ENCODE results near the gene IRX3.
A peak's percentile ranks its signal among the peaks of the same experiment; 100 is the strongest.
"Not testable (repeated sequence)": the region's sequence is repeated elsewhere in the genome, so short reads cannot be mapped to it uniquely, and the experiment has no call there.

IRX3 gene

DNA sequence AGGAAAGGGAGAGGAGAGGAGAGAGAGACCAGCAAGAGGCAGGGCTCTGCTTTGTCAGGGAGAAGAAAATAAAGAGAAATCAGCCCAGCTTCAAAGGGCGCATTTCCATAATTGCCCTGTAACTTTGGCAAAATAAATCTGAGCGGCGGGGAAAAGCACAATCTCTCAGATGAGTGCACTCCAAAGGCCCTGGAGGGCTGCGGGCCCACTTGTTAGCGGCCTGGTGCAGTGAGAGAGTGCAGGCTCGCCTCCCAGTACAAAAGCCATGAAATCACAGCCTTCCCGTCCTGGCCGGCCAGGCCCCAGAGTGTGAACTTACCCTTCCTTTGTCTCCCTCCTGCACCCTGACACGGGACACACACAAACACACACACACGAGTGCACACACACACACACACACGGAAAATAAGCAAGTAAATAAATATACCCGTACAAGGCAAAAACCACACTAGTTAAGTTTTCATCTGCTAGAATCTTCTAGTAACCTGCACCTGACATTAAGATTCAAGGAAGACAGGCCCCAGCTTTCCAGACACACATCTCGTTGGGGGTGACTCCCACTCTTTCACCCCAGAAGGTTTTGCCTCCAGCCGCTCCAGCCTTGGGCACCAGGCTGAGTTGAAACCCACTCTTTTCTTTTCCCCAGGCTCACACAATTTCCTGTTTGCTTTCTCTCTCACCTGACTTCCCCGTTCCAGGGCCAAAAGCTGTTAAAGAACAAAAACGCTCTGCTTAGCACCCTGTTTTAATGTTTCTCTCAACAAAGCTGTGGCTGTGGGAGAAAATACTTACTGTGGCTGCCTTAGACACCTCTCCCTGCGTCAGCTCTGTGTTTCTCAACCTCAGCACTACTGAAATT lies 8.5 kb downstream of the IRX3 start:
- no peak overlapping the region for H3K4me3 ChIP-seq (ENCODE audit: low read length)
- H3K27me3 ChIP-seq (ENCODE audit: insufficient read depth, low read length), result no peaks in the 10 kb centered on the region
- H3K4me1 ChIP-seq (ENCODE audit: insufficient read depth, low read length), result peaks cover 21% of the 10 kb centered on the region
- H3K9me3 ChIP-seq (ENCODE audit: low read length), result peaks cover 13% of the 10 kb centered on the region
- peaks cover 18% of the 10 kb centered on the region for H3K36me3 ChIP-seq (ENCODE audit: insufficient read depth, low read length)
- H2AFZ ChIP-seq (ENCODE audit: low read depth, low read length), result no peak overlapping the region

DNA sequence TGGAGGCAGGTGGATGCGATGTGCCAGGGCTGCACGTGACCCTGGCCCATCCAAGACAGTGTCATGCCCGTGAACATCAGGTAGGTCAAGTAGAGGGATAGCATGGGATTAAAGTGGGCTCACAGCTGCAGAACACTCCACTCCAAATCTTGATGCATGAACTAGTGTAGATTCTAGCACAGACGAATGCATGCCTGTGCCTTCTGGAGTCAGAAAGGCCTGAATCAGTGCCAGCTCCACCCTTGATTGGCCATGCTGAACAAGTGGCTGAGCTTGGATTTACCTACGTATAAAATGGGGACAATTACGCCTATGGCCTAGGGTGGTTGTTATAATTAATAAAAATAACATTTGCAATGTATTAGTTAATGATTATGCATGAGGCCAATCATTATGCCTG lies 10.6 kb downstream of the IRX3 start:
- Histone ChIP-seq H2AFZ (ENCODE audit: low read depth, low read length) (no peak overlapping the region), H3K27me3 (ENCODE audit: insufficient read depth, low read length) (no peaks in the 10 kb centered on the region)

DNA sequence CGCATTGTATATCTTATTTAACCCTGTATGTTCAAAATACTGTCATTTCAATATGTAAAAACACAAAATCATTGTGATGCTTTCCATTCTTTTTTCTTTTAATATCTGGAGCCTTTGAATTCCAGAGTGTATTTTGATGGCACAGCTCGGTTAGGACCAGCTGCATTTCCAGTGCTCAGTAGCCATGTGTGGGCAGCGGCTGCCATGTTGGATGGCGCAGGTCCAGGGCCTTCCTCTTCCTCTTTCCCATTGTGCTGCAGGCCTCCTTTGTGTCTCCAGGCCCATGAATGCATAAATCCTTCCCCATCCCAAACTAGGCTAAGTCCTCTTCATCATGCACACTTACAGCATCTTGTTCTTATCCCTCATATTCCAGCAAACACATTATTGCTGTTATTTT lies 13.0 kb downstream of the IRX3 start:
- no peak overlapping the region for H2AFZ ChIP-seq (ENCODE audit: low read depth, low read length)
- H3K27me3 ChIP-seq (ENCODE audit: insufficient read depth, low read length), result no peaks in the 10 kb centered on the region
- H3K4me3 ChIP-seq (ENCODE audit: low read length), result no peak overlapping the region
- no peaks in the 10 kb centered on the region for H3K9me3 ChIP-seq (ENCODE audit: low read length)
- peaks cover 24% of the 10 kb centered on the region for H3K4me1 ChIP-seq (ENCODE audit: insufficient read depth, low read length)
- H3K36me3 ChIP-seq (ENCODE audit: insufficient read depth, low read length), result no peaks in the 10 kb centered on the region

More for the DNA sequence above, 10.6 kb downstream of the IRX3 start:
- no peaks in the 10 kb centered on the region for H3K36me3 ChIP-seq (ENCODE audit: insufficient read depth, low read length)
- no peak overlapping the region for H3K4me3 ChIP-seq (ENCODE audit: low read length)
- H3K4me1 ChIP-seq (ENCODE audit: insufficient read depth, low read length), result peaks cover 20% of the 10 kb centered on the region
- no peaks in the 10 kb centered on the region for H3K9me3 ChIP-seq (ENCODE audit: low read length)

DNA sequence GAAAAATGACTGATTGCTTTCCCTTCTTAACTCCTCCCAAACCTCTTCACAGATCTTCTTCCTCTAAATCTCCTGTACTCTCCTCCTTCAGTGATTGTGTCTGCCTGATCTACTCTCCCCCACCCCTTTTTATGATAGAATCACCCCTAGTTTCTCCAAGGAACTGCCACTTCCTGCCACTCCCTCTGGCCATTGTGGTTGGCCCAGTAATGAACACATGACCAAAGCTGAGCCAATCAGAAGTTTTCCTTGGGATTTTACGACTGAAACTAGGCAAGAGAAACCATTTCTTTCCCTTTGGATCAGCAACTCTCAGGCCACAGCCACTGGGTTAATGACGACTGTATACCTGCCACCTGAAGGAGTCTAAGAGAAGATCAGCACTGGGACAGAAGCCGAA lies 15.9 kb downstream of the IRX3 start:
- peaks cover 15% of the 10 kb centered on the region for H3K4me1 ChIP-seq (ENCODE audit: insufficient read depth, low read length)
- H3K4me3 ChIP-seq (ENCODE audit: low read length), result no peak overlapping the region
- no peaks in the 10 kb centered on the region for H3K36me3 ChIP-seq (ENCODE audit: insufficient read depth, low read length)
- H2AFZ ChIP-seq (ENCODE audit: low read depth, low read length), result no peak overlapping the region
- H3K27me3 ChIP-seq (ENCODE audit: insufficient read depth, low read length), result no peaks in the 10 kb centered on the region
- H3K9me3 ChIP-seq (ENCODE audit: low read length), result no peaks in the 10 kb centered on the region

DNA sequence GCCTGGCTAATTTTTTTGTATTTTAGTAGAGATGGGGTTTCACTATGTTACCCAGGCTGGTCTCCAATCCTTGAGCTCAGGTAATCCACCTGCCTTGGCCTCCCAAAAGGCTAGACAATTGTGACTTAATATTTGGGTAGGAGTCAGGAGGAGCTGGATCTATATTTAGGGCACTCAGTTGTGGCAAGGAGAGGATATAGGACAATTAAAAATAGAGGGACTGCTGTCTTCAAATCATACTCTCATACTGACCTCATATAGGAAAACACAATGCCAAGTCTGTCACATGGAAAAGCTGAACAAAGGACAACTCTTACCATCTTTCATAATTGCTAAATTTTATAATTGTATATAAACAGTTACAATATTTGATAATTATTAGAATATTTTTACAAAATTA lies 17.1 kb downstream of the IRX3 start:
- no peaks in the 10 kb centered on the region for H3K27me3 ChIP-seq (ENCODE audit: insufficient read depth, low read length)
- H3K4me3 ChIP-seq (ENCODE audit: low read length), result no peak overlapping the region
- H3K4me1 ChIP-seq (ENCODE audit: insufficient read depth, low read length), result peaks cover 17% of the 10 kb centered on the region
- no peak overlapping the region for H2AFZ ChIP-seq (ENCODE audit: low read depth, low read length)
- no peaks in the 10 kb centered on the region for H3K9me3 ChIP-seq (ENCODE audit: low read length)
- H3K36me3 ChIP-seq (ENCODE audit: insufficient read depth, low read length), result no peaks in the 10 kb centered on the region

DNA sequence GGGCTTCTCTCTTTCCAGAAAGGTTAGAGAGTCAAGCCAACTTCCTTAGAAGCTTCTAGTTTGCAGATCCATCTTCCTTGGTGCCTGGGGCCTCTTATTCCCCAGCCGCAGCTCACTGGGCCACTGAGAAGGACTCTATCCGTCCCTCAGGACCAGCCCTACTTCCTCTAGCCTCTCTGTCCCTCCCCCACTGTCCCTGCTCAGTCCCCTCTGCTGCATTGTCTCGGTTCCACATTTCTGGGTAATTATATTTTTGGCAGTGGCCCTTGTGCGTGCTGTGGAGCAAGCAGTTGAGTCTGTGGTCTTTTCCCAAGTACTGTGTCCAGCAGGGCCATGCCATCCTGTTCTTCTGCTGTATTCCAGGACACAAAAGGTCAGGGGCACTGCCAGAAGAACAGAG lies 17.8 kb downstream of the IRX3 start:
- Histone ChIP-seq H3K27me3 (ENCODE audit: insufficient read depth, low read length) (no peaks in the 10 kb centered on the region), H3K4me1 (ENCODE audit: insufficient read depth, low read length) (peaks cover 17% of the 10 kb centered on the region), H3K4me3 (ENCODE audit: low read length) (no peak overlapping the region), H3K36me3 (ENCODE audit: insufficient read depth, low read length) (no peaks in the 10 kb centered on the region), H3K9me3 (ENCODE audit: low read length) (no peaks in the 10 kb centered on the region), H2AFZ (ENCODE audit: low read depth, low read length) (no peak overlapping the region)

DNA sequence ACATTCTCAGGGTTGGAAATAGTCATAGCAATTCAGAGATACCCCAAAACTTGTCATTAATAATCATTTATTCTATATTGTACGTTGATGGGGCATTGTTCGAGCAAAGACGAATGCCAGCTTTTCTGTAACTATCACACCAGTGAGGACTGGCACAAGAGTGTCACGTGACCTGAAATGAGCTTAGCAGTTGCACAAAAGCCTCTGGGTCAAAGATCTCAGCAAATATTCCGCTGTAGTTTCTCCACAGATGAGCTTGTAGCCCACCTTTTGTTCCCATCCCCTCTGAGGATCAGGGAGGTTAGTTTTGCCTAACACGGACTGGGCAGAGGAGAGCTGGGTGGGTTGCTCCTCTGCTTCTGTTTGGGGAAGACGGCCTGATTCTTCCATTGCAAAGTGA lies 18.2 kb downstream of the IRX3 start:
- Histone ChIP-seq H3K4me1 (ENCODE audit: insufficient read depth, low read length) (peaks cover 17% of the 10 kb centered on the region), H3K27me3 (ENCODE audit: insufficient read depth, low read length) (no peaks in the 10 kb centered on the region), H3K4me3 (ENCODE audit: low read length) (no peak overlapping the region), H2AFZ (ENCODE audit: low read depth, low read length) (no peak overlapping the region), H3K9me3 (ENCODE audit: low read length) (no peaks in the 10 kb centered on the region), H3K36me3 (ENCODE audit: insufficient read depth, low read length) (no peaks in the 10 kb centered on the region)

DNA sequence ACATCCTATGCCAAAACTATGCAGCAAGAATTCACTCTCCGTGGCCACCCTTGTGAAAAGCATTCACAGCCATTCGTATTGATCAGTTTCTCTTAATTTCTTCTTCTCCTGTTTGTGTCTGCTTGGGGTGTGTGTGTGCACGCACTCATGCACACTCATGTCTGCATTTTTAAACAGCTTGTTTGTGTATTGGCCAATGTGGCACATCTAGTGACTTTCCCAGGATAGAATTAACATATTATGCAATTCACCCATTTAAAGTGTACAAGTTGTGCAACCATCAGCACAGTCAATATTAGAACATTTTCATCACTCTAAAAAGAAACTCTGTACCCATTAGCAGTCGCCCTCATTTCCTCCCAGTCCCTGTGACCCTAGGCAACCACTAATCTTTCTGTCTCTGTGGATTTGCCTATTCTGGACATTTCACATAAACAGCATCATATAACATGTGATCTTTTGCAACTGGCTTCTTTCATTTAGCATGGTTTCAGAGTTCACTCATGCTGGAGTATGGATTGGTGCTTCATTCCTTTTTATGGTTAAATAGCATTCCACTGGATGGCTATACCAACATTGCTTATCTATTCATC lies 20.1 kb downstream of the IRX3 start:
- Histone ChIP-seq H3K9me3 (ENCODE audit: low read length) (no peaks in the 10 kb centered on the region), H3K4me1 (ENCODE audit: insufficient read depth, low read length) (peaks cover 17% of the 10 kb centered on the region), H2AFZ (ENCODE audit: low read depth, low read length) (no peak overlapping the region), H3K27me3 (ENCODE audit: insufficient read depth, low read length) (no peaks in the 10 kb centered on the region), H3K36me3 (ENCODE audit: insufficient read depth, low read length) (no peaks in the 10 kb centered on the region), H3K4me3 (ENCODE audit: low read length) (no peak overlapping the region)

DNA sequence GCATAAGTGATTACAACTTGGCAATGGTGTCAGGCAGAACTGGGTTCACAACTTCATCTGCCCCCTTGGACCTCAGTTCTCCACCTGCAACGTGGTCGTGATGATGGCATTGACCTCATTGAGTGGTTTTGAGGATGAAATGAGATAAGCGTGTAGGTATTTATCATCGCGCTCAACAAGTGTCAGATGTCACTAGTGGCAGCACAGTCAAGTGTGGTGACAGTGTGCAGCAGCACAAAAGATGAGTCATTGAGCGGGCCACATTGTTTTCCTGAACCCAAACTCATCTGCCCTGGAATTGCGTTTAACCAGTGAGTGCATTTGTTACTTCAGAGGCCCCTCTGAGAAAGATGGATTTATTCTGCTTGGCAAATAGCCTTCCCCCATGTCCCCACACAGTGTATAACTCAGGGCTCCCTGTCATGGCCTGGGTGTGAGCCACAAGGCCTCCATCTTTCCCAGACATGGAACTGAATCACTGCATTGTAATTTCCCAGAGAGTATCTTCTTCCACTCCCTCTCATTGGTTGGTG lies 20.9 kb downstream of the IRX3 start:
- H2AFZ ChIP-seq (ENCODE audit: low read depth, low read length), result peak overlapping the region; percentile 30
- peaks cover 17% of the 10 kb centered on the region for H3K4me1 ChIP-seq (ENCODE audit: insufficient read depth, low read length)
- no peak overlapping the region for H3K4me3 ChIP-seq (ENCODE audit: low read length)
- H3K36me3 ChIP-seq (ENCODE audit: insufficient read depth, low read length), result no peaks in the 10 kb centered on the region
- H3K27me3 ChIP-seq (ENCODE audit: insufficient read depth, low read length), result no peaks in the 10 kb centered on the region
- no peaks in the 10 kb centered on the region for H3K9me3 ChIP-seq (ENCODE audit: low read length)

DNA sequence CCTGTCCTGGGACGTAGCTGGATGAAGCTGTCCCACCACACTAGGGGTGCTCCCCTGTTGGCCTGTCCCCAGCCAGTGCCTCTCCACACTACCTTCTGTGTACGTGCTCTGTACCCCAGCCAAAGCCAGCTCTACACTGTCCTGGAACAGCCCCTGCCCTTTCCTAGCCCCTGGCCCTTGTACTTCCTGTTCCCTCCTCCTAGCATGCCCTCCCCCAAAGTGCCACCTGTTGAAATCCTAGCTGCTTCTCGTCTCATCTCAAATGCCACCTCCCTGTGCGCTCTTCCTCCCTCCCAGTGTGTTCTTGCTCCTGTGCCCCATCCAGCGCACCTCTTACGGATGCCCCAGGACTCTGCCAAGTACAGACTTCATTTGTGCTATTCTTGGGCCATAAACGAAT lies 33.5 kb downstream of the IRX3 start:
- no peaks in the 10 kb centered on the region for H3K4me1 ChIP-seq (ENCODE audit: insufficient read depth, low read length)
- H2AFZ ChIP-seq (ENCODE audit: low read depth, low read length), result no peak overlapping the region
- H3K9me3 ChIP-seq (ENCODE audit: low read length), result peaks cover 2% of the 10 kb centered on the region
- H3K36me3 ChIP-seq (ENCODE audit: insufficient read depth, low read length), result no peaks in the 10 kb centered on the region
- no peak overlapping the region for H3K4me3 ChIP-seq (ENCODE audit: low read length)
- no peaks in the 10 kb centered on the region for H3K27me3 ChIP-seq (ENCODE audit: insufficient read depth, low read length)

DNA sequence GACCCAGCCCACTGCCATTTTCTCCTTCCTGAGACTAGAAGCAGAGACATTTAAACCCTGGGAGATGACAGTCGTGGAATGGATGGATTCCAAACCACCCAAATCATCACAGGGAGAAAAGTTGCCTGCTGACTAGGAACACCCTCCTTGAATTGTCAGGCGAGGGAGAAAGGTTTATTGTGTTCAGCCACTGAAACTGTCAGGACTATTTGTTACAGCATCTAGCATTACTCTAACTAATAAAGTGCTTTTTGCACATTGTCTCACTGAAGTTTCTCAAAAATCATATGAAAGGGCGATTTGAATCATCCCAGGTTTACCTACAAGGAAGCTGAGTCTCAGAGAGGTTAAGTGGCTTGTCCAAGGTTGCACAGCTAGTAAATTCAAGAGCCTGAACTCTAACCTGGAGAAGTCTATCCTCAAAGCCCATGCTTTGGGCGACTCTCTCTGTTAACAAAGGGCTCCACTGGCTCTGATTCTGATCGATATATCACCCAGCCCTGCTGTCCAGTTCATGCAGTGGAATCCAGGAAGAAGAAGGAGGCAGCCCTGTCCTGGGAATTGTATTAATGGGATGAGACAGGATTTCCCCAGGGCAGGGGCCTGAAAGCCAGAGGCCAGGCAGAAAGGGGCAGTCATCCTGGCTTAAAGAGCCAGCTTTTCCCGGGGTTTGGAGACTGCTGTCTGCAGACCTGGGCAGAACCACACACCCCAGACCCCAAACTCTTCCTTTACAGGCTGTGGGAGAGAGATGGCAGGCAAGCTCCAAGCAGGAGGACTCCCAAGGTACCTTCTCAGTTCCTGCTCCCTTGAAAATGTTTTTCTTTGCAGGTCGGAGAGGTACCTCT lies 37.5 kb downstream of the IRX3 start:
- Histone ChIP-seq H2AFZ (ENCODE audit: low read depth, low read length) (no peak overlapping the region), H3K4me3 (ENCODE audit: low read length) (no peak overlapping the region), H3K4me1 (ENCODE audit: insufficient read depth, low read length) (no peaks in the 10 kb centered on the region), H3K36me3 (ENCODE audit: insufficient read depth, low read length) (no peaks in the 10 kb centered on the region), H3K27me3 (ENCODE audit: insufficient read depth, low read length) (no peaks in the 10 kb centered on the region), H3K9me3 (ENCODE audit: low read length) (peaks cover 2% of the 10 kb centered on the region)

DNA sequence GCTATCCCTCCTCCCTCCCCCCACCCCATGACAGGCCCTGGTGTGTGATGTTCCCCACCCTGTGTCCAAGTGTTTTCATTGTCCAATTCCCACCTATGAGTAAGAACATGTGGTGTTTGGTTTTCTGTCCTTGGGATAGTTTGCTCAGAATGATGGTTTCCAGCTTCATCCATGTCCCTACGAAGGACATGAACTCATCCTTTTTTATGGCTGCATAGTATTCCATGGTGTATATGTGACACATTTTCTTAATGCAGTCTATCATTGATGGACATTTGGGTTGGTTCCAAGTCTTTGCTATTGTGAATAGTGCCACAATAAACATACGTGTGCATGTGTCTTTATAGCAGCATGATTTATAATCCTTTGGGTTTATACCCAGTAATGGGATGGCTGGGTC lies 38.9 kb downstream of the IRX3 start:
- not testable (repeated sequence) for H3K4me1 ChIP-seq (ENCODE audit: insufficient read depth, low read length); H3K36me3 ChIP-seq (ENCODE audit: insufficient read depth, low read length); H3K9me3 ChIP-seq (ENCODE audit: low read length); H3K4me3 ChIP-seq (ENCODE audit: low read length); H3K27me3 ChIP-seq (ENCODE audit: insufficient read depth, low read length); H2AFZ ChIP-seq (ENCODE audit: low read depth, low read length)

DNA sequence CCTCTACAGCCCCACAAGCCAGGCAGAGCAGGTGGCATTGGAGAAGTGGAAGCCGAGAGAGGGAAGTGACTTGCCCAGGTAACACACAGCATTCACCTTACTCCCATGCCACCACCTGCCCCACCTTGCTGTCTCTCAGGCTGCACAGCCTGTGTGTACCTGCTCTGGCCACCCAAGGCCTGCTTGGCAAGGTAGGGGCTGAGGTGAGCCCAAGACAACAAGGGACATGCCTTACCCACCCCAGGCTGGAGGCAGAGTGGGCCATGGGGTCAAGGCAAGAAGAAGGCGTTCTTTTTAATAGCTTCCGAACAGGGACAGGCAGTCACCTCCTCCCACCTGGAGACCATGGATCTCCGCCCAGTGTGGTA lies 40.1 kb downstream of the IRX3 start:
- H3K4me1 ChIP-seq (ENCODE audit: insufficient read depth, low read length), result no peaks in the 10 kb centered on the region
- no peaks in the 10 kb centered on the region for H3K36me3 ChIP-seq (ENCODE audit: insufficient read depth, low read length)
- H3K9me3 ChIP-seq (ENCODE audit: low read length), result no peaks in the 10 kb centered on the region
- H3K27me3 ChIP-seq (ENCODE audit: insufficient read depth, low read length), result no peaks in the 10 kb centered on the region
- H3K4me3 ChIP-seq (ENCODE audit: low read length), result no peak overlapping the region
- no peak overlapping the region for H2AFZ ChIP-seq (ENCODE audit: low read depth, low read length)

Data from neuron (in vitro differentiated cells).